ENCODE data around the gene ZNF296. TPM values are rescaled to one million over a fixed set of nuclear protein-coding genes. Genes with fewer than 3 reads are reported as not detected.

The ZNF296 gene
- total RNA-seq, 1 donor from 2014 or later = 2.3 TPM

DNA sequence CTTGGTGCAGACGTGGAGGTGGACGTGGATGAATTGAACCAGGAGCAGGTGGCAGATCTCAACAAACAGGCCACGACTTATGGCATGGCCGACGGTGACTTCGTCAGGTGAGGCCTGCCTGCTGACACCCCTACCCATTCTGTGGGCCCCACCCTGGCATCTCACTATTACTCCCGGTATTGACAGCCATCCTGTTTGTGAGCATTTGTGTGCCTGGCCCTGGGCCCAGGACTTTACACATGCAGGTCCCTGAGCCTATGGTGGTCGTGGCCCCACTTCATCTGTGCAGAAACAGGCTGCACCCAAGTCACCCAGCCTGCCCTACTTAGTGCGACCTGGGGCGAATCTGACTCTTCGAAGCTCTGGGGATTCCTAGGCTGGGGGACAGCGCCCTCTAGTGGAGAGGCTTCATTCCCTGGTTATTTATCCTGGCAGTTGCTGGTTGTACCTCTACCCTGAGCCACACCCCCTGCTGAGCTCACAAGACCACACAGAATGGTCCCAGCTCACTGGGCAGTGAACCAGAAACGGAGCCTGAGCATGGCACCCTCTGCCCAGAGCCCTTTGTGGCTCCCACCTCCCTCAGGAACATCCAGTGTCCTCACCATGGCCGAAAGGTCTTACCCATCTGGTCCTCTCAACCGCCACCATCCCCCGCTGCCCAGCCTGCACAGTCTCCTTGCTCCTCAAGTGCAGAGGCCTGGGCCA is 16.9 kb downstream of the ZNF296 start:
- DNase-seq (ENCODE audit: low spot score) = peak; percentile 77

DNA sequence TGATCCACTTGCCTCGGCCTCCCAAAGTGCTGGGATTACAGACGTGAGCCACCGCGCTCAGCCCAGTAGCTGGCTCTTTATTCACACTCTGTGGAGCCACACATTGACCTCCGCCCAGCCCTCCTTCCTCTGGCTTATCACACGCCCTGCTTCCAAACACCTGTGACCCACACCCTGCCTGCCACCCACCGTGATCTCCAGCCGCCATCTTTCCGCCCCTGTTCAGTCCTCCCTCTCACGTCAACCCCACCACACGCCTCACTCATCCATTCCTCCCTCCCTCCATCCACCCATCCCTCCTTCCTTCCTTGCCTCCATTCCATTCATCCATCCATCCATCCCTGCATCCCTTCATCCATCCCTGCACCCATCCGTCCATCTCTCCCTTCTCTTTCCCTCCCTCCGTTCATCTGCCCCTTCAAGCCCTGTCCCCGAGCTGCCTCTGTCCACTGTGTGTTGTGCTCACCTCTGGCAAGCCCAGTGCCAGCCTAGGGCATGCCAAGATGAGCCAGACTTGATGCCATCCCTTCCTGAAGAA is 17.6 kb downstream of the ZNF296 start:
- DNase-seq (ENCODE audit: low spot score) = no peak

DNA sequence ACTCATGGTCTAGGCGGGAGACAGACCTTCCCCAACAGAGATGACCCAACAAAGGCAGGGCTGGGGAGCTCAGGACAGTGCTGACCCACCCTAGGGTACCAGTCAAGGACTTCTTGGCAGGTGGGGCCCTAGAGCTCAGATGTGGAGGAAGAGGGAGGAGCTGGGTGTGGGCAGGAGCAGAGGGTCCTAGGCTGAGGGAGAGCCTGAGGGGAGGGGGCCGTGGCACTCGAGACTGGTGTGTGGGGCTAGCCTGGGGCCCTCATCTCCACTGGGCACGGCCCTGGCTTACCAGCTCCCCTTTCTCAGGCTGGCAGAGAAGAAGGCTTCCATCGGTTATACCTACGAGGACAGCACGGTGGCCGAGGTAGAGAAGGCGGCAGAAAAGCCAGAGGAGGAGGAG is 18.8 kb downstream of the ZNF296 start:
- no peak for DNase-seq (ENCODE audit: low spot score)

DNA sequence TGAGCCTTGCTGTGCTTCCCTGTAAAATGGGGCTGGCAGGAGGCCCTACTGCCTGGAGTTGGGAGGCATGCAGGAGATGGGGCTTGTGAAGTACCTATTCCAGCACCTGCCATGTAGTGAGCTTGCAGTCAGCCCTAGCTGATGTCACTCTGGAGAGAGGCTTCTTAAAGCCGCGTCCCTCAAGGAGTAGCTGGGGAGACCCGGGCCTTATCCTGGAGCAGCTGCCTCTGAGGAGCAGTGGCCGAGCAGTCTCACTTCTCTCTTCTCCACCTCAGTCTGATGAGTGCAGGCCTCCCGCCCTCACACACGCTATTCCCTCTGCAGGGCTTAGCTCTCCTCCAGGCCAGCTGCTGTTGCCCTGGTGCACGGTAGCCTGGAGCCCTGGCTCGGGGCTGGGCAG is 19.4 kb downstream of the ZNF296 start:
- no peak for DNase-seq (ENCODE audit: low spot score)

DNA sequence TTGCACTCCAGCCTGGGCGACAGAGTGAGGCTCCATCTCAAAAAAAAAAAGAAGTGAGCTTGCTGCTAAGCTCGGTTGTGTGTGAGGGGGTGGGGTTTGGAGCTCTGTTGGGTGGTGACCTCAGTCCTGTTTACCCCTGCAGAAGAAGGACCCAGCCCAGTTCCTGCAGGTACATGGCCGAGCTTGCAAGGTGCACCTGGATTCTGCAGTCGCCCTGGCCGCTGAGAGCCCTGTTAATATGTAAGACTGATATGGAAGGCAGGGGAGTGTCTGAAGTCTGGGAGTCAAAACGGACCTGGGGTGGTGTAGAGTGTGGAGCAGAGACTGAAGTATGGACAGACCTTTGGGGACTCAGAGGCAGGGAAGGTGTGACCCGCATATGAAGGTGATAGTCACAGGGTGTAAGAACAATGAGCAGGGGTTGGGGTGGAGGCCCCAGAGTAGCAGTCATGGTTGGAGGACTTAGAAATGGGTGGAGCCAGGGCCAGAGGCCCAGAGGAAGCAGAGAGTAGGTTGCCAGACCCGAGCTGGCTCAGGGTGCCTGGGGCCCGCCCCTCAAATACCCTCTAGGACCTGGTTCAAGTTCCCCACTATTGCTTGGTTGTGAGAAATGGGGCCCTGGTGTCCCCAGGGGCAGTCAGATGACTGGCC is 24.2 kb downstream of the ZNF296 start:
- DNase-seq (ENCODE audit: low spot score) = no peak

DNA sequence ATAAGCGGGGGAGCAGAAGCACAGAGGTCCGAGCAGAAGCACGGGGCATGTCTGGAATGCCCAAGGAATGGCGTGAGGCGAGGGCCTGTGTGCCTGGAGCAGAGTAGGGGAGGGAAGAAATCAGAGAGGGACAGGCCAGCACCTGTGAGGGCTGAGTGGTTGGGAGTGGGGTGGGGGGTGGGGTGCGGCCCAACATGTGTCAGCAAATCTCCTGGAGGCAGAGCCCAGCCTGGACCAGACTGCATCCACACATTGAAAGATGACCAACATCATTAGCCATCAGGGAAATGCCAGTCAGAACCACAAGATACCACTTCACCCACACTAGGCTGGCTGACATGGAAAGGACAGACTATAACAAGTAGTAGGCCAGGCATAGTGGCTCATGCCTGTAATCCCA is 26.2 kb downstream of the ZNF296 start:
- no peak for DNase-seq (ENCODE audit: low spot score)

DNA sequence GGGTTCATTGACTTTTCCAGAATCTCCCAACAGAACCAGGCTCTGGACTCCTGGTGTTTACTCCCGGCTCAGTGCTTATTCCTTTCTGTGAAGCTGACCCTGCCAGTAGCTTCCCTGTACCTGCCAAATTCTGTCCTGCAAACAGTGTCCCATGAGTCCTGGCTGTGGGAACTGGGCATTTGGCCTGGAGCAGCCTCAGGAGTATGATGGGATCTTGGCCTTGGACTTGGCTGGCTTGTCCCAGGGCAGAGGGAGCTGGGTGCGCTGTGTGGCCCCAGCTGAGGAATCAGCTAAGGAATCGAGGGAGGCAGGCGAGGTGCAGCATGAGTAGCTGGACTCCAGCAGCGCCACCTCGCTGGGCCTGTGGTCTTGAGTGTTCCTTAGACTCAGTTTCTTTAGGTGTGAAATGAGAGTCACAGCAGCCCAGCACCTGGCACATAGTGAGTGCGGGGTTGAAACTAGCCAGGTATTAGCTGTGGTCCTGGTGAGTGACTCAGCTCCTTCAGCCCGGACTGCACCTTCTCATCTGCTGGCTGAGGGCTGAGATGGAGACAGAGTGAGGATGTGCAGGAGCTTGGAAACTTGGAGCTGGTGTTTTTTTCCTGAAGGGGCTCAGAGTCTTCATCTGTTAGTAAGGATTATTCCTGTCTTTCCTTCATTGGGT is 27.1 kb downstream of the ZNF296 start:
- DNase-seq (ENCODE audit: low spot score) = no peak

DNA sequence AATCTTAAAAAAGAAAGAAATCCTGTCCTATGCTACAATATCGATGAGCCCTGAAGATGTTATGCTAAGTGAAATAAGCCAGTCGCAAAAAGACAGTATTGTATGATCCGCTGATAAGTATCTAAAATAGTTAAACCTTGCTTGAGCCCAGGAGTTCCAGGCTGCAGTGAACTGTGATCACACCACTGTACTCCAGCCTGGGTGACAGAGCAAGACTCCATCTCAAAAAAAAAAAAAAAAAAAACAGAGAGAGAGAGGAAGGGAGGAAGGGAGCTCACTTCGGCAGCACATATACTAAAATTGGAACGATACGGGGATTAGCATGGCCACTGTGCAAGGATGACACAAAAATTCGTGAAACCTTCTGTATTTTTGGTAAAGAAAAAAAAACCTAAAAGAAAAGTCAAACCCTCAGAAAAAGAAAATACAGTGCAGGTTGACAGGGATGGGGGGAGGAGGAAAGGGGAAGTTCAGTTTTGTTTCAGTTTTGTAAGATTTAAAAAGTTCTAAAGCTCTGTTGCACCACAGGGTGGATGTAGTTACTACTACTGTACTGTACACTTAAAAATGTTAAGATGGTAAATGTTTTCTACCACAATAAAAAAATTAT is 29.0 kb downstream of the ZNF296 start:
- DNase-seq (ENCODE audit: low spot score) = no peak

DNA sequence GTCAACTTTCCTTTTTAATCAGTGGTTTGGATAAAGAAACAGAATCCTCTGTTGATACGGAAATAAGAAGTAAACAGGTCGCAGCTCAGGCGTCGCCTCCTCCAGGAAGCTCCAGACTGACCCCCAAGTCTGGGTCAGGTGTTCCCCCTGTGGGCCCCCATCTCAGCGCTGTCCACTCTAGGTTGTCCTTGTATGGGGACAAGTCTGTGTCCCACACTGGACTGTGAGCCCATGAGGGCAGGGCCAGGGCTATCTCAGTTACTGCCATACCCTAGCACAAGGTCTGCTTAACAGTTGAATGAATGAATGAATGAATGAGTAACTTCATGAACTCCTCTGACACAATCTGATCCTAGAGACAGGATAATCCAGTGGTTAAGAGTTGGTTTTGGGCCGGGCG is 29.9 kb downstream of the ZNF296 start:
- no peak for DNase-seq (ENCODE audit: low spot score)

DNA sequence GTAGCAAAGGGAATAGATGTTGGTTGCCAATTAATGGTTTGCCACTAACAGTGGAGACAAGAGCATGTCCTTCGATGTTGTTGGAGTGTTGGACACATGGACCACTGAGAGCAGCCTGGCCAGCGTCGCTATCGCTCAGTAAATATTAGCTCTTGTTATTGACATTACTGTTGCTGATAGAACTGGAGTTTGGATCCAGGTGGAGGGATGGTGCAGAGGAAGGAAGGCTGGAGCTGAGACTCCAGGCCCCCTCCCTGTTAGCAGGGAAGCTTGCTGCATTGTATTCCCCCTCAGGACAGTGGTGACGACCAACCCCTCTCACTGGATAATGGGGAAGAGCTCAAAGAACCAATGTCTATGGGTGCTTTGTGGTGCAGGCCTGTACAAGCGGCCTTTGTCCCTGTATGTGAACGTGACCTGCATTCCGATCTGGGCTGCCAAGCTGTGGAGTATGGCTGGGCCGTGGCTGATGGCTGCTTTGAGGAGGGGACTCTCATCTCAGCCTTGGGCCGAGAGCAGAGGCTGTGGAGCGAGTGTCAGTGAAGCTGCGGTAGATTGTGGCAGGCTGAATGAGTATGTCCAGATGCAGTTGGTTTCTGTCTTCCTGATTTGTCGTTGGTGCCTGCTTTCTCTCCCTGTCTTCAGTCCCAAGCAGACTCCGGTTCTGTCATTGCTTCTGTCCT is 30.5 kb downstream of the ZNF296 start:
- peak; percentile 38 for DNase-seq (ENCODE audit: low spot score)

DNA sequence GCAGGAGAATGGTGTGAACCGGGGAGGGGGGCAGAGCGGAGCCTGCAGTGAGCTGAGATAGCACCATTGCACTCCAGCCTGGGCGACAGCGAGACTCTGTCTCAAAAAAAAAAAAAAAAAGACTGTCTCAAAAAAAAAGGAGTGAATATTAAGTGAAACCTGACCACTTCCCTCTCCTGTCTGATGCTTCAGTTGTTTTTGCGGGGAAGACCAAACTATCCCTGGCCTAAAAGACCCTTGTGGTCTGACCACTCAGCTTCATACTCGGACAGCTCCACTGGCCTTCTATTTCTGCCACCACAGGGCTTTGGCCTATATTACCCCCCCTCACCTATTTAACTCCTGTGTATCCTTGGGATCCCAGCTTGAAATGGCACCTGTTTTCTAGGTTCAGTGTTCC is 35.2 kb downstream of the ZNF296 start:
- DNase-seq (ENCODE audit: low spot score) = no peak

DNA sequence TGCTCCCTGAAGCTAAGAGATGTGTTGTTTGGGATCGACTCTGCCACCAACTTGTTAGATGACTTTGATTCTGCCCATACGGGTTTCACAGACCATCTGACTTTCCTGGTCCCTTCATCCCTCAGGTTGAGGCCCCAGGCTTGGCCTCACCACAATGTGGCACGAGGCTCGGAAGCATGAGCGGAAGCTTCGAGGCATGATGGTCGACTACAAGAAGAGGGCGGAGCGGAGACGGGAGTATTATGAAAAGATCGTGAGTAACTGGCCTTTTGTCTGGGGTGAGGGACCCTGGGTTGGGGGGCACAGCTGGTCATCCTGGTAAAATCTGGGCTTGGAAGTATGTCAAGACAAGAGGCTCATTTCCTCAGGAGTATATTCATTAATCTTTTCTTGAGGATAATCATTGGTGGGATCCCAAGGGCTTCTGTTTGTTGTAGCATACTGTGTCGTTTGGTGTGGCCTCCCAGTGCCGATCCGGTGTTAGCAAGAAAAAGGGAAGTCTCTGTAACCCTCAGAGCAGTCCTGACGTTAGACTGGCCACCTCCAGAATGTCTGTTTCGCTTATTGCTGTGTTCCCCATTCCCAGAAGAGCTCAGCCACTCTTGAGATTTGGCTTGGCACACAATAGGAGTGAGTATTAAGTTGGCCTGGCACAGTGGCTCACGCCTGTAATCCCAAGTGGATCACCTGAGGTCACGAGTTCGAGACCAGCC is 36.1 kb downstream of the ZNF296 start:
- DNase-seq (ENCODE audit: low spot score) = no peak

DNA sequence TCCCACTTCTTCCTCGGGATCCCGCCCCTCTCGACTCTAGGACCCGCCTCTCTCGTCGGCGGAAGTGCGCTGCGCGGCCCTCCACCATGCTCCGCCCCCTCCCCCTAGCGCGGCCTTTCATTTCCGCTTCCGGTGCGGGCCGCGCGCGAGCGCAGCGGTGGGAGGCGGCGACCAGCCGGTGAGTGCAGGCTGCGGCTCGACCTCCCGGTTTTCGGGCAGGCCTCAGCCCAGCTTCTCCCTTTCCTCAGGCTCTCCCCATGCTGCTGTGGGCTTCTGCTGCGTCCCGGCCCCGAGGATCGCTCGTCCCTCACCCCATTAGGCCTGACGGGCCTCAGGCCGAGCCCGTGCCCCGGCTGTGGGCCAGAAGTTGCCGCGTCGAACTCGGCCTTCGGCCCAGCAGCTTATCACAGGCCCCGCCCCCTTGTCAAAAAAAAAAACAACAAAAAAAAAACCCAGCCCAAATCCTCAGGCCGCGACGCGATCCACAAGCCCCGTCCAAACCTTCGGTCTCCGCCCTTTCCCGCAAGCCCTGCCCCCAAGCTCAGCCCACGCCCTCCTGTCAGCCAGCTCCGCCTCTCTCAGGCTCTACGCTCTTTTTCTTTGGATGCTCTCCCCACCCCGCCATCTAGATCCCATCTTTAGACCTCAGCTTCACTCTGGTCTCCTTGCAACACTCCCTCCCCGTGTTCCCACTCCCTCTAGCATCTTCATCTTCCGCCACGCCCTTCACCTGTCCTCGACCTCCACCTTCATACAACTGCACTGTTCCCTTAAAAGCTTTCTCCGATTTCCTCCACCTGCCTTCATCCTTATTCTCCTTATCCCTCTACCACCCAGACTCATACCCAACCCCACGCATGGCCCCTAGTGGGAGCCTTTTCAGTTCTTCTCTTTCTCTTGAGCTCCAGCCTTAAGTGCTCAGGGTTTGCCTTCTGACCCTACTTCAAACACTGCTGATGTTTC is 37.1 kb downstream of the ZNF296 start, which contains the start of gene CLASRP:
TSS of gene CLASRP (plus strand) at position 115 of the 963 bp plus-strand sequence. CDS start 1,168 bp downstream, outside the sequence.
- peak; percentile 91 for DNase-seq (ENCODE audit: low spot score)

DNA sequence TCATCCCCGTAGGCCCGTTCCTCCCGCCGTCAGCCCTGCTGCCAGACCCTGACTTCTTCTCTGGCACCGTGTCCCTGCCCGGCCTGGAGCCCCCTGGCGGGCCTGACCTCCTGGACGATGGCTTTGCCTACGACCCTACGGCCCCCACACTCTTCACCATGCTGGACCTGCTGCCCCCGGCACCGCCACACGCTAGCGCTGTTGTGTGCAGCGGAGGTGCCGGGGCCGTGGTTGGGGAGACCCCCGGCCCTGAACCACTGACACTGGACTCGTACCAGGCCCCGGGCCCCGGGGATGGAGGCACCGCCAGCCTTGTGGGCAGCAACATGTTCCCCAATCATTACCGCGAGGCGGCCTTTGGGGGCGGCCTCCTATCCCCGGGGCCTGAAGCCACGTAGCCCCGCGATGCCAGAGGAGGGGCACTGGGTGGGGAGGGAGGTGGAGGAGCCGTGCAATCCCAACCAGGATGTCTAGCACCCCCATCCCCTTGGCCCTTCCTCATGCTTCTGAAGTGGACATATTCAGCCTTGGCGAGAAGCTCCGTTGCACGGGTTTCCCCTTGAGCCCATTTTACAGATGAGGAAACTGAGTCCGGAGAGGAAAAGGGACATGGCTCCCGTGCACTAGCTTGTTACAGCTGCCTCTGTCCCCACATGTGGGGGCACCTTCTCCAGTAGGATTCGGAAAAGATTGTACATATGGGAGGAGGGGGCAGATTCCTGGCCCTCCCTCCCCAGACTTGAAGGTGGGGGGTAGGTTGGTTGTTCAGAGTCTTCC is 38.7 kb downstream of the ZNF296 start:
- no peak for DNase-seq (ENCODE audit: low spot score)

DNA sequence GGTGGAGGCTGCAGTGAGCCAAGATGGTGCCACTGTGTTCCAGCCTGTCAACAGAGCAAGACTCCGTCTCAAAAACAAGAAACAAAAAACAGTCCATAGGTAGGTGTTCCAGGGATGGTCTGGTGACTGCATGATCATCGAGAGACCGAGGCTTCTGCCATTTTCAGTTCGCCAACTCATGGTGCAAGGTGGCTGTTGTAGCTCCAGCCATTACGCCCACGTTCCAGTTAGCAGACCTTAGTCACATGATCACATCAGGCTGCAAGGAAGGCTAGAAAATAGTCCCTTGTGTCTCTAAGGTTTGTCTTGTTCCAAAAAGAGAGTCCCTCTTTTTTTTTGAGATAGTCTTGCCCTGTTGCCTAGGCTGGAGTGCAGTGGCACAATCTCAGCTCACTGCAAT is 40.5 kb downstream of the ZNF296 start:
- no peak for DNase-seq (ENCODE audit: low spot score)

DNA sequence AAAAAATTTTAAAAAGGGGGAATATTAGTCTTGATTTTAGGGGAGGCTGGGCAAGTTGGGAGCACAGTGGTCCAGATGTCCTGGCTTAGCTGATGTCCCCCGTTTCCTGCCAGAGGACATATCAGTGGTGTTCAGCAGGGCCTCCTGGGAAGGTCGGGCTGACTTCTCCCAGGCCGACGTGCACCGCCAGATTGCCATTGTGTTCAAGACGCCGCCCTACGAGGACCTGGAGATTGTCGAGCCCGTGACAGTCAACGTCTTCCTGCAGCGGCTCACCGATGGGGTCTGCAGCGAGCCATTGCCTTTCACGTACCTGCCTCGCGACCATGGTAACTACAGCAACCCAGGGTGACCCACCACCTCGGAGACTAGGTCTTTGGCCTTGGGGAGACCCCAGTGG is 43.9 kb downstream of the ZNF296 start:
- DNase-seq (ENCODE audit: low spot score) = no peak

DNA sequence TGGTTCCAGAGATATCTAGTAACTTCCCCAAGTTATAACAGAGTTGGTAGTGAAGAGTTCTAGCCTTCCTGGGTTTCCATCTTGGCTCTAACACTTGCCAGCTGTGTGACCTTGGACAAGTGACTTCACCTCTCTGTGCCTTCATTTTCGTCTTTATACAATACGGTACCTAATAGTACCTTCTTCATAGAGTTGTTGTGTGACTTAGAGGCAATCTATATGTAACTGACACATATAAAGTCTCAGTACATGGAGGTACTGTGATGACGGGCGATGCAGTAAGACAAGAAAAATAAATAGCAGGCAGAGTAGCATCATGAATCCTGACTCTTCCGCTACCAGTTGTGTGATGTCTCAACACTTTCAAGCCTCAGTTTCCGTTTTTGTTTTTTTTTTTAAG is 45.5 kb downstream of the ZNF296 start:
- DNase-seq (ENCODE audit: low spot score) = no peak

DNA sequence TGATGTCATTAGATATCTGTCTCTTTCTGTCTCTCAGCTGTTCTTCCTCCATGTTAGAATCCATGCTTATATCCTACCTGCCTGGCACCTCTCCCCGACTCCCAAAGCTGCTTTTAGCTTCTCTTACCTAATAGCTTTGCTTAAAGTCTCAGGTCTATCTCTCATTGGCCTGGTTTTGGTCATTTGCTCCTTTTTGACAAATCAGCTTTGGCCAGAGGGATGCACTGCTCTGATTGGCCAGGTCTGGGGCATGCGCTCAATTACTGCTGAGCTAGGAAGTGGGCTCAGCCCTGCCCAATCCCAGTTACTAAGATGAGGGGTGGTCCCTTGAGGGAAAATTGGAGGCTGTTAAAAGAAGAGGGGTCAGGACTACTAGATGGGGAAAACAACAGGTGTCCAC is 48.9 kb downstream of the ZNF296 start:
- no peak for DNase-seq (ENCODE audit: low spot score)

DNA sequence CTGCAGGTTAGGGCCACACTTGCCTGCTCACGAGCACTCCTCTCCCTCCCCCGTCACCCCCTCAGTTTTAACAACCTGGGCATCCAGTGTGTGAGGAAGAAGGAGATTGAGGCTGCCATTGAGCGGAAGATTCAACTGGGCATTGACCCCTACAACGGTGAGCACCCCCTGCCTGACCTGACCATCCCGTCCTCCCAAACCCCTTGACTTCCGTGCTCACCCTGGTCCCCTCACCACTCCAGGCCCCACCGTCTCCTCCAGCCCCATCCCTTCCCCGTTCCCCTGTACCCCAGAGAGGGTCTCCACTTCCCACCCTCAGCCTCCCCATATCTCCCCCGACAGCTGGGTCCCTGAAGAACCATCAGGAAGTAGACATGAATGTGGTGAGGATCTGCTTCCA is 51.0 kb downstream of the ZNF296 start:
- no peak for DNase-seq (ENCODE audit: low spot score)
